ENCODE results near the gene RSPO3.

DNA sequence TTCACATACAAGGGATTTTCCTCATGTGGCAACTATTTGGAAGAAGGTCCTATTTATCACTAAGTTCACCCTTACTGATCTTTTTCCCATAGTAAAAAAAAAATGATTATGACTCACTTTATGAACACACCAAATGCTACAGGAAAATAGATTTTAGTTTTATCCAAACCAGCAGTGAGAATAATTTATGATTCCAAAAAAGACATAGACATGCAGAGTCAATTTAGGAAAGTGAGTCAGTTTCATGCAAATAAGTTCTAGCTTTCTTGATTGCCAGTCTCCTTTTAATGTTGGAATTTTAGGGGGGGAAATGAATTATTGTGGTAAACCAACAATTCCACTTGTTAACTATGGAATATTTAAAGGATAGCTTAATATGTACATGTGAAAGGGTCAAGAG, 84.2 kb downstream of the RSPO3 start:
- no peak for TF ChIP-seq POLR2AphosphoS5 (IDR thresholded peaks at IDR 0.05)
- TF ChIP-seq, protein P1, sequence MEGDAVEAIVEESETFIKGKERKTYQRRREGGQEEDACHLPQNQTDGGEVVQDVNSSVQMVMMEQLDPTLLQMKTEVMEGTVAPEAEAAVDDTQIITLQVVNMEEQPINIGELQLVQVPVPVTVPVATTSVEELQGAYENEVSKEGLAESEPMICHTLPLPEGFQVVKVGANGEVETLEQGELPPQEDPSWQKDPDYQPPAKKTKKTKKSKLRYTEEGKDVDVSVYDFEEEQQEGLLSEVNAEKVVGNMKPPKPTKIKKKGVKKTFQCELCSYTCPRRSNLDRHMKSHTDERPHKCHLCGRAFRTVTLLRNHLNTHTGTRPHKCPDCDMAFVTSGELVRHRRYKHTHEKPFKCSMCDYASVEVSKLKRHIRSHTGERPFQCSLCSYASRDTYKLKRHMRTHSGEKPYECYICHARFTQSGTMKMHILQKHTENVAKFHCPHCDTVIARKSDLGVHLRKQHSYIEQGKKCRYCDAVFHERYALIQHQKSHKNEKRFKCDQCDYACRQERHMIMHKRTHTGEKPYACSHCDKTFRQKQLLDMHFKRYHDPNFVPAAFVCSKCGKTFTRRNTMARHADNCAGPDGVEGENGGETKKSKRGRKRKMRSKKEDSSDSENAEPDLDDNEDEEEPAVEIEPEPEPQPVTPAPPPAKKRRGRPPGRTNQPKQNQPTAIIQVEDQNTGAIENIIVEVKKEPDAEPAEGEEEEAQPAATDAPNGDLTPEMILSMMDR (IDR thresholded peaks at IDR 0.05) = no peak
- no peak for TF ChIP-seq POLR2A (IDR thresholded peaks at IDR 0.05)
- TF ChIP-seq EP300 (IDR thresholded peaks at IDR 0.05) = no peak

Data from upper lobe of left lung (tissue), 4 donors.